GM19351 (cell line): ENCODE measurements around the gene CLCN2.
A peak's percentile ranks its signal among the peaks of the same experiment; 100 is the strongest.
"Not testable (repeated sequence)": the region's sequence is repeated elsewhere in the genome, so short reads cannot be mapped to it uniquely, and the experiment has no call there.

Experiments
- ATAC-seq: cut with Tn5 transposase; IDR thresholded peaks from one replicate; pipeline ENCODE4 v1.9.1; 2021; ENCODE audit warnings: mild to moderate bottlenecking, moderate library complexity; ENCODE audit not compliant: unreplicated experiment

CLCN2 gene

DNA sequence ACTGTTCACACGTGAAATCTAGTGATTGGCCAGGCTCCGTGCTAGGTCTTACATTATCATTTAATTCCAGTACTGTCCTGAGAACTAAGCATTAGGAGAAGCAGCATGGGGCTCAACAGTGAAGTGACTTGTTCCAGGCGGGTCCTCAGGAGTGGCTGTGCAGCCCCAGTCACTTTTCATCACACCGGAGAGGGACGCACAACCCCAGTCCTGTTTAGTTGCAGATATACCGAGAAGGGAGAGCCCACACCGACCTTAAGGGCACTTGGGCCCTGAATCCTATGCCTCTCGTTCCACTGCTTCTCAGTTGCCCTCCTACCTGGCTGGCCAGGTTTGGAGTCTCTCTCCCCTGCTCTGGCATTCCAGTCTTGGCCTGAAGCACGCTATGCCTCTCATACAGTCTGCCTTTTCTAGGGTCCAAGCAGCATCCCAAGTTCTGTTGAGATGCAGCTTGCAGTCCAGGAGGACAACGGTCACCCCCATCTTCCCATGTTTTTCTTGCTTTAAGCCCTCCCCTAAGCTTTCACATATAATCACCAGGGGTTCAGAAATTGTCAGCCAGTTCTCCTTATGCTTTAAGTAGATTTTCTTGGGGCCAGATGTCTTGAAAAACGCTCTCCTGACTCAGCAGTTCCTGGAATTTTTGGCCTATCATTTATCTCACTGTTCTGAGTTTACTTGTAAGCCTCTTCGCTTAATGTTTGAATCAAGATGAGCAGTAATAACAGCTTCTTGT, 13.9 kb downstream of the CLCN2 start:
- ATAC-seq: no peak

- no peak for ATAC-seq
Observed at GRCh38 chr3:184346480-184347190, 14.8 kb downstream of the CLCN2 start.

DNA sequence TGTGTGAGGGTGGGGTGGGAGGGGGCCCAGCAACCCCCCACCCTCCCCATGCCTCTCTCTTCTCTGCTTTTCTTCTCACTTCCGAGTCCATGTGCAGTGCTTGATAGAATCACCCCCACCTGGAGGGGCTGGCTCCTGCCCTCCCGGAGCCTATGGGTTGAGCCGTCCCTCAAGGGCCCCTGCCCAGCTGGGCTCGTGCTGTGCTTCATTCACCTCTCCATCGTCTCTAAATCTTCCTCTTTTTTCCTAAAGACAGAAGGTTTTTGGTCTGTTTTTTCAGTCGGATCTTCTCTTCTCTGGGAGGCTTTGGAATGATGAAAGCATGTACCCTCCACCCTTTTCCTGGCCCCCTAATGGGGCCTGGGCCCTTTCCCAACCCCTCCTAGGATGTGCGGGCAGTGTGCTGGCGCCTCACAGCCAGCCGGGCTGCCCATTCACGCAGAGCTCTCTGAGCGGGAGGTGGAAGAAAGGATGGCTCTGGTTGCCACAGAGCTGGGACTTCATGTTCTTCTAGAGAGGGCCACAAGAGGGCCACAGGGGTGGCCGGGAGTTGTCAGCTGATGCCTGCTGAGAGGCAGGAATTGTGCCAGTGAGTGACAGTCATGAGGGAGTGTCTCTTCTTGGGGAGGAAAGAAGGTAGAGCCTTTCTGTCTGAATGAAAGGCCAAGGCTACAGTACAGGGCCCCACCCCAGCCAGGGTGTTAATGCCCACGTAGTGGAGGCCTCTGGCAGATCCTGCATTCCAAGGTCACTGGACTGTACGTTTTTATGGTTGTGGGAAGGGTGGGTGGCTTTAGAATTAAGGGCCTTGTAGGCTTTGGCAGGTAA, 15.9 kb downstream of the CLCN2 start:
- no peak for ATAC-seq

DNA sequence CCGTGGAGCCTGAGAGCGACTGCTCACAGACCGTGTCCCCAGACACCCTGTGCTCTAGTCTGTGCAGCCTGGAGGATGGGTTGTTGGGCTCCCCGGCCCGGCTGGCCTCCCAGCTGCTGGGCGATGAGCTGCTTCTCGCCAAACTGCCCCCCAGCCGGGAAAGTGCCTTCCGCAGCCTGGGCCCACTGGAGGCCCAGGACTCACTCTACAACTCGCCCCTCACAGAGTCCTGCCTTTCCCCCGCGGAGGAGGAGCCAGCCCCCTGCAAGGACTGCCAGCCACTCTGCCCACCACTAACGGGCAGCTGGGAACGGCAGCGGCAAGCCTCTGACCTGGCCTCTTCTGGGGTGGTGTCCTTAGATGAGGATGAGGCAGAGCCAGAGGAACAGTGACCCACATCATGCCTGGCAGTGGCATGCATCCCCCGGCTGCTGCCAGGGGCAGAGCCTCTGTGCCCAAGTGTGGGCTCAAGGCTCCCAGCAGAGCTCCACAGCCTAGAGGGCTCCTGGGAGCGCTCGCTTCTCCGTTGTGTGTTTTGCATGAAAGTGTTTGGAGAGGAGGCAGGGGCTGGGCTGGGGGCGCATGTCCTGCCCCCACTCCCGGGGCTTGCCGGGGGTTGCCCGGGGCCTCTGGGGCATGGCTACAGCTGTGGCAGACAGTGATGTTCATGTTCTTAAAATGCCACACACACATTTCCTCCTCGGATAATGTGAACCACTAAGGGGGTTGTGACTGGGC, 16.7 kb downstream of the CLCN2 start:
- ATAC-seq: no peak

DNA sequence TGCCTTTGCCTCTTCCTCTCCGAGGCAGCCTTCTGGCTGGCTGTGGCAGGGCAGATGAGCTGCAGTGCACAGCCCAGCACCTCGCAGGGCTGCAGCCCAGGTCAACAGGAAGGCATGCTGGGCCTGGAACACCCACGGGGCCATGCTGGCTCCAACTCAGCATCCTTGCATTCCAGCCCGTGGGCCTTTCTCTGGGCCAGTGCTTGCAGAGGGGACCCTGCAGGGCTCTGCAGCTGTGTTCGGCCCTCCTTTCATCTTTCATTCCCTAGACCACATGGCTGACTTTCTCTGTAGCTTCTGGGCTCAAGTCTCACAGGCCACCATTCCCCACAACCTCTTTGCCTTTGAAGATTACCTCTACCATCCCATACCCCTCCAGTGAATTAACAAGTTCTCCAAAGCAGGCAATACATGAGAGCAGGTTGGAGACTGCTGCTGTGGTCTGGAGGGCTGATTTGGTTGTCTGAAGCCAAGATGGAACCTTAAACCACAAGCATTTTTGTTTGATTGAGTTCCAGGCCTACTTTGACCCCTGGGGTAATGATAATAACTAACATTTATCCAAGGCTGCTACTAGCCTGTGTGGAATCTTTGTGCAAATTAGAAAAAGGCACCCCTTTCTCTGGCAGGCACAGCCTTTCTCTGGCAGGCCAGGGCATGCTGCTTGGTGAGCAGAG, 18.1 kb downstream of the CLCN2 start:
- no peak for ATAC-seq

- no peak for ATAC-seq
Observed at GRCh38 chr3:184341925-184342324, 19.5 kb downstream of the CLCN2 start.

GRCh38 chr3:184339451-184340135, 21.8 kb downstream of the CLCN2 start:
- not testable (repeated sequence) for ATAC-seq

DNA sequence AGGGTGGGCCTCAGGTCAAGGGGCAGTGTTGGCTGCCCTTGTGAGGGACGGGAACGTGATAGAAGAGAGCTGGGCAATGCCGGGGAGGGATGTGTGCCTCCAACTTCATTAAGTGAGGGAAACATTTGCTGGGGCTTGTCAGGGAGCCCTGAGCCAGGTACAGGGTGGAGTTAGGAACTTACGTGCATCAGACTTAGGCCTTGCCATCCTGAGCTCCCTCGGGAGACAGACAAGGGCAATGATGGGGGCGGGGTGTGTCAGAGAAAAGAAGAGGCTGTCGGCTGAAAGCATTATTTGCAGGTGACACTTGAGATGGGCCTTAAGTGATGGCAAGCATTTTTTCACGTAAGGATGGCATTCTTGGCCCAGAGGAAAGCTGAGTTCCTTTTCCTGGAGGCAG, 22.4 kb downstream of the CLCN2 start:
- no peak for ATAC-seq

- ATAC-seq: no peak
Observed at GRCh38 chr3:184338511-184338945, 22.9 kb downstream of the CLCN2 start.

GRCh38 chr3:184337981-184338380, 23.4 kb downstream of the CLCN2 start:
- ATAC-seq: no peak

GRCh38 chr3:184337399-184337714, 24.0 kb downstream of the CLCN2 start, which contains the start of gene FAM131A:
Gene FAM131A (plus strand): TSS chr3:184337600. CDS start chr3:184337631, 31 bp downstream.
- no peak for ATAC-seq

DNA sequence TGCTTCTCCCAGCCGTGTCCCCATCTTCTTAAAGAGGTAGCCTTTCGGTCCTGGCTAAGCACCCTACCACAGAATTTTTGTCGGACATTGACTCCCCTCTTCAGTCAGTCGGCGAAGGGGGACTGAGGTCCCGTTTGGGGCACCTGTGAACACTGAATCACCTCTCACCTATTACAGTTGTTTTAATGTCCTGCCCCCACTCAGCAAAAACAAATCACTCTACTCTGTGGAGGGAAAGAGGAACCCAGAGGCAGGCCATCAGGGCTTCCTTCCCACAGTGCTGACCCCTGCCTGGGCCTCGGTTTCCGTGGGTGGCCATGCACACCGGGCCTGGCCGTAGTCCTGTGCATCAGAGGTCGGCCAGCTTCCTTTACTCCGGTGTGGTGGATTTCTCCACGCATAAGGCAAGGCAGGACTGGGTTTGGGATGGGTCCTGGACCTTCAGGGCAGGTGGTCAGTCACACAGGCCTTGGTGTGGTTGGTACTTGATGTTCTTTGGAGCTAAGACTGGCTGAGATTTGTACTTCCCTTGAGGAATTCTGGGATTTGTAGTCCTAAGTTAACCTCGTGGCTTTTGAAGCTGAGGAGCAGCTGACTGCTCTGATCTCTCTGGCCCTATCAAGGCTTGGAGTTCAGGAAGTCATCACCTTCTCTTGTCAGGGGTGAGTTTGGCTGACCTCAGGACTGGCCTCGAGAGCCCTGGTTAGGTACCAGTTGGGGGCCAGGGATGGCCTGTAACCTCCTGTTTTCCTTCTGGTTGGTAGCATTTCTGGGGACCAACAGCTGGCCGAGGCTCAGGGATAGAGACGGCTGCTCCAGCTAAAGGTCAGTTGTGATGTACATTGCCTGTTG, 24.6 kb downstream of the CLCN2 start:
- ATAC-seq: no peak

- peak; percentile 85 for ATAC-seq
Observed at GRCh38 chr3:184335661-184336546, 25.5 kb downstream of the CLCN2 start.

DNA sequence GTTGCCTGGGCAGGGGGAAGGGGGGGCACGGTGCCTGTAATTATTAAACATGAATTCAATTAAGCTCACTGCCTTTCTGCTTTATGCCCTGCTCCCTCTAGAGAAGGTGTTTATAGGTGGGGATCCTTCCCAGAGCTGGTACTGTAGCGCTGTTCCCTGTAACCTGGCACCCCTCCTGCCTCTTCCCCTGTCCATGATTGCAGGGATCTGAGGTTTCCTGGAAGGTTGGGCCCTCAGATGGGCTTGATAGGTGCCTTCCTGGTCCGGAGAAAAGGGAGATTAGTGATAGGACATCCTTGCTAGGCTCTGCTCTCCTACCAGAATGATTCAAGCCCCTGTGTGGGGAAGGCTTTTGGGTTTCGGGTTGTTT, 26.1 kb downstream of the CLCN2 start:
- no peak for ATAC-seq

DNA sequence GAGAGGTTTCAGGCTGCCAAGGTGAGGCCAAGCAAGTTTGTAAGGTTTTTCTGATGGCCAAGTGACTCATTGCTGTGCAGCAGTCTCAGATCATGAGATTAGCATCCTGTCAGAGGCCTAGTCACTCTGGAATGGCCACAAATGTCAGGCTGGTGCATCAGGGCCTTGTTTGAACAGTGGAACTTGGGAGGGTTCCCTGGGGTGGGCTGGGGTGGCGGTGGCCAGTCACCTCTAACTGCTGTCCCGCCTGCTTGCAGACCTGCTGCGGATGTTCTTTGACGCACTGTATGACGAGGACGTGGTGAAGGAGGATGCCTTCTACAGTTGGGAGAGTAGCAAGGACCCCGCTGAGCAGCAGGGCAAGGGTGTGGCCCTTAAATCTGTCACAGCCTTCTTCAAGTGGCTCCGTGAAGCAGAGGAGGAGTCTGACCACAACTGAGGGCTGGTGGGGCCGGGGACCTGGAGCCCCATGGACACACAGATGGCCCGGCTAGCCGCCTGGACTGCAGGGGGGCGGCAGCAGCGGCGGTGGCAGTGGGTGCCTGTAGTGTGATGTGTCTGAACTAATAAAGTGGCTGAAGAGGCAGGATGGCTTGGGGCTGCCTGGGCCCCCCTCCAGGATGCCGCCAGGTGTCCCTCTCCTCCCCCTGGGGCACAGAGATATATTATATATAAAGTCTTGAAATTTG, 26.8 kb downstream of the CLCN2 start:
- ATAC-seq: no peak

DNA sequence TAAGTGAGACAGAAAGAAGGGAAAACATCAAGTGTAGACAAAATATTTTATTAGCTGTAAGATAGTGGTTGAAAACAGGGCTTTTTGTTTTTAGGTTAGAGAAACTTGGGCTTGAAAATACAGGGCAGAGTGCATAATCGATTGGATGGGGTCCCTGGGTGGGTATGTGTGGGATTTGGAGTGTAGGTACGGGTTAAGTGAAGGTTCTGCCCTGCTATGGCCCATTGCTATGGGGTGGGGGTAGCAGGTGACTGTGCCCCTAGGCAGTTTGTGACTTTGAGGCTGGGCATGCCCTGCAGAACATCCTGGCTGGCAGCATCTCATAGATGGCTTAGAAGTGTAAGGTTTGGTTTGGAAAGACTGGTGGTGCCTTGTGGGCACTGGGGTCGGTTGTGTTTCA, 27.7 kb downstream of the CLCN2 start:
- no peak for ATAC-seq

DNA sequence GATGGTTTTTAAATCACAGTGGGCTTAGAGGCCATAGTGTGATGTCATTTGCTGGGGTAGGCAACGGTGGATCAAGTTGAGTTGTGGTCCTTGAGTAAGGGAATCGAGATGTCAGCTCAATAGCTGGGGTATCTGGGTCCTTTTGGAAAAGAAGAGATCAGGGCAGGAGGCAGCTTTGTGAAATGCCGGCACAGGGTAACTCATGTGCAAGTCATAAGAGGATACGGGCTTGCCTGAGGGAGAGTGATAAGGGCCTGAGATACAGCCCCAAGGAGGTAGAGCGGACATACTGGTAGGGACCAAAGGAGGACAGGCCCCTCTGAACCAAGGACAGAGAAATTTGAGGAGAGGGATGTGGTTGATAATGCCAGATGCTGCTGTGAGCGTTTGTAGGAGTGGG, 28.2 kb downstream of the CLCN2 start:
- no peak for ATAC-seq
